ENCODE data around the gene NAV3.

The NAV3 gene

GRCh38 chr12:77995436-77996167, 164.9 kb downstream of the NAV3 start:
- no peak for DNase-seq

- DNase-seq = no peak
Measured at GRCh38 chr12:77996670-77997069, 166.0 kb downstream of the NAV3 start.

GRCh38 chr12:77998236-77998786, 167.6 kb downstream of the NAV3 start:
- DNase-seq = no peak

- no peak for DNase-seq
Measured at GRCh38 chr12:77999074-77999715, 168.5 kb downstream of the NAV3 start.

DNA sequence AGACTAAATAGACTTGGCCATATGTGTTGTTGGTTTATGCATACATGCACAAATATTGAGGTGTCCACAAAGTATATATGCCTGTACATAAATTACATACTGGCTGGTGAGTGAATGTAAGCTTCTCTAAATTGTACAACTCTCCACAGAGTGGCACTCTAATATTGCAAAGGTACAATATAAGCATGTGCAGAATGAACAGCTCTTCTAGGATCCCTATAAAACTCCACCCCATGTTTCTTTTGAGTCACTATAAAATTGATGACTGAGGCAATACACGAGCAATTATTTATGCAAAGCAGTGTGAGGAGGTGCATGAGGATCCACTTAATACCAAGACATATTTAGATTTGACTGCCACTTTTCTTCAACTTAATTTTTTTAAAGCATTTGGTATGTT, 172.2 kb downstream of the NAV3 start:
- no peak for DNase-seq

GRCh38 chr12:78004249-78005093, 173.8 kb downstream of the NAV3 start:
- no peak for DNase-seq

GRCh38 chr12:78005094-78005492, 174.4 kb downstream of the NAV3 start:
- no peak for DNase-seq

GRCh38 chr12:78007173-78007572, 176.5 kb downstream of the NAV3 start:
- DNase-seq = no peak

- DNase-seq = no peak
Measured at GRCh38 chr12:78009031-78009430, 178.3 kb downstream of the NAV3 start.

DNA sequence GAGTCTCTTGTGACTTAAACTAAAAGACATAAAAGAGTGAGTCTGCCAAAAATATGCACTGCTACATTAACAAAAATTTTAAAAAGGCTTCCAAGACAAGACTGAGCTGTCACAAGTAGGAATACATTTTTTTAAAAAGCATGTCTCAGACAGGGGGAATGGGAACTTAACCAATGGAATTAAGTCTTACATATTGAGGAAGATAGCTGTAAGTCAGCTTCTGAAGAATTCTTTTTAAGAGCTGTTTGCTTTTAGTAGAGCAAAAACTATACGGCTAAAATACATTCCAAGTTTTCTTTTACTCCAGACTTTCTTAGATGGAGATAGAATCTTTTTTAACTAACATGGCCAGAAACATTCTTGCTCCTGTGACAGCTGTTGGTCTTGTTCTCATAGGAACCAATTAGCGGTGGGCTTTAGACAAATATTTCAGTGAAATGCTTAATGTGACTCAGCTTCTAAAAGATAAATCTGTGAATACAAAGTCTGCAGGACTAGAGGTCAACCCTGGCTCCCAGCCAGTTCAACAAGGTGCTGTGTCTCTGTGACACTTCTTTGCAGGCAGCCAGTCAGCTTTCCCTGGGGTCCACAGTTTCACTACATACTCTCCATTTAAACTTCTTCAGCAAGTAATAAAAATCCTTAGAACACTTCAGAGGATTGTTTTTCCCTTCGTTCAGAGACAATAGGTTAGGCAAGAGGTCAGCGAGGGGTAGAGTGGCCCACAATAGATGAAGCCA, 187.6 kb downstream of the NAV3 start:
- DNase-seq = no peak

DNA sequence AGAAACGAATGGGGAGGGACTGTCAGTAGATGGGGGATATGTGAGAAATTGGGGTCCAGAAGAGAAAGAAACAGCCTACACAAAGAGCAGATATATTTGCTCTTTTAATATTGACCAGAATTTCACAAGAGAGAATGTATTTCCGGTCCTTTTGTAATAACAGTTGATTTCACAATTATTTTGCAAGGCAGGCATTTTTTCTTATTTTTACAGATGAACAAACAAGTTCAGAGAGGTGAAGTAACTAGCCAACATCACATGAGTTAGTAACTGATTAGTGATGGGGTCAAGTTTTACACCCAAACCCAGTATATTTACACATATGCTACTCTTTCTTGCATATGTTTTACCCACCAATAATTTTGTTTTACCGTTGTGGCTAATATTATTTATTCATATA, 188.2 kb downstream of the NAV3 start:
- DNase-seq = no peak

- DNase-seq = no peak
Measured at GRCh38 chr12:78028426-78028825, 197.7 kb downstream of the NAV3 start.

DNA sequence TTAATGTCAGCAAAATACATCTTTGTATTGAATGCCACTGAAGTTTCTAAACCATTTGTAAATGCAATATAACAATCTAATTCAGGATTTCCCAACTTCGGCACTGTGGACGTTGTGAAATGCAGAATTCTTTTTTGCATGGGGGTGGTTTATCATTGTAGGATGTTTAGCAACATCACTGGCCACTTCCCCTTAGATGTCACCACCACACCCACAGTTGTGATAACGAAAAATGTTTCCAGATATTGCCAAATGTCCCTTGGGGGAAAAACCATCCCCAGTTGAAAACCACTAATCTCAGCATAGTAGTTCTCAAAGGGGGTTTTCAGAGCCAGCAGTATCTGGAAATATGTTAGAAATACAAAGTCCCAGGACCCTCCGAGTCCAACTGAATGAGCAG, 203.3 kb downstream of the NAV3 start:
- no peak for DNase-seq

- no peak for DNase-seq
Measured at GRCh38 chr12:78035901-78036606, 205.4 kb downstream of the NAV3 start.

- DNase-seq = no peak
Measured at GRCh38 chr12:78036874-78037273, 206.2 kb downstream of the NAV3 start.

- no peak for DNase-seq
Measured at GRCh38 chr12:78037707-78038106, 207.0 kb downstream of the NAV3 start.

- DNase-seq = no peak
Measured at GRCh38 chr12:78038541-78038940, 207.8 kb downstream of the NAV3 start.

- no peak for DNase-seq
Measured at GRCh38 chr12:78038986-78039385, 208.3 kb downstream of the NAV3 start.

GRCh38 chr12:78040111-78040510, 209.4 kb downstream of the NAV3 start:
- DNase-seq = no peak

GRCh38 chr12:78050790-78051189, 220.1 kb downstream of the NAV3 start:
- DNase-seq = no peak

- no peak for DNase-seq
Measured at GRCh38 chr12:78055545-78055944, 224.9 kb downstream of the NAV3 start.

DNA sequence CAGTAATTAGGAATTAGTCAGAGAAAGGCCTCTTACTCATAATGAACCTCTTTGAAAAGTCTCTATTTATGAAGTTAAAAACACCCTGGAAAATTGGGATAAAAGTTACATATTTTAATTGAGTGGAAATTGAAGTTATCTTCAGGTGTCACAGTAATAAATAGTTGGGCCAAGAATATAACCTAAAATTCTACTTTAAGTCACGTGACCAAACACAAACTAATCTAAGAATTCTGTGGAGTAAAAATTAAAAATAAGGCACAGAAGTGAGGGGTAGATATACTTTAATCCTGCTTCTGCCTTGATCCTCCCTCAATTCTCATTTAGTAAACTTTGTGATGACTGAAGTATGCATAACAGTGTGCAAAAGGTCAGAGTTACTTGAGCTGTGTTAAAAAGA, 226.4 kb downstream of the NAV3 start:
- no peak for DNase-seq

Measured in NCI-H187 treated with DMSO at 0.1 percent for 48 hours (cell line).